Measurements from ENCODE around the gene RGS16.

The RGS16 gene

DNA sequence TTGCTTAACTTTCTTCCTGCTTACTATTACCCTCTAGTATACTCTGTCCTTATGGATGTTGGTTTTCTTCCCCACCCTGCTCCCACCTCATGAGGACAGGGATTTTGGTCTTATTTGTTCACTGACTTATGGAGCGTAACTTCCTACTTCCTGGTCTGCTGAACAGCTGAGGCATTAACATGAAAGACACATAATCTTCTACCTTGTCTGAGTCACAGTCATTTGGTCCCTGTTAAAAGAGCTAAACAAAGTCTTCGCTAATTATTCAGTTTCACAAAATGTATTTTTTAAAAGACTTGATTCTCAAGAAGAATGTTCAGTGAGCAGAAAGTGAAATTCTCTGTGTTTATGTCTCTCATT, 33.6 kb downstream of the RGS16 start:
- no peak for DNase-seq

DNA sequence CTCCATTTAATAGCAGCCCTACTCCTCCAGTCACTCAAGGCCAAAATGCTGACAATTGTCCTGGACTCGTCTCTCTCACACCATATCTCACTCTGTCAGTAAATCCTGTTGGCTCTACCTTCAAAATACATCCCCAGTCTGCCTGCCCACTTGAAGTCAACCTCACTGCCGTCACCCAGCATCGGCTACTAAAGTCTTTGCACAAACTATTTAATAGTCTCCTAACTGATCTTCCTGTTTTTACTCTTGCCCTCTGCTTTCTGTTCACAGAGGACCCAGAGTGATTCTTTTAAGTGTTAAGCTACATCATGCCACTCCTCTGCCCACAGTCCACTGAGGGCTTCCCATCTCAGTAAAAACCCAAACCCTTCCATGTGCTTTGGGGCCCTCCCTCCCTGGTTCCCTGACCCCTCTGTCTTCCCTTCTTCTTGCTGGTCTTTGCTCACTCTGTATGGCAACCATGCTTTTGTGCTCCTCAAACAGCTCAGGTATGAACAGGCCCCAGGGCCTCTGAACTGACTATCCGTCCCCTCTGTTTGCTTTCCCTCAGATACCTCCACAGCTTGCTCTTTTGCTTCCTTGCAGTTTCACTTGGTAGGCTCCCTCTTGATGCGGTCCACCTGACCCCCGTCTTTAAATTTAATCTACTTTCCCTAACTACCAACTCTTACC, 34.1 kb downstream of the RGS16 start:
- DNase-seq: no peak

DNA sequence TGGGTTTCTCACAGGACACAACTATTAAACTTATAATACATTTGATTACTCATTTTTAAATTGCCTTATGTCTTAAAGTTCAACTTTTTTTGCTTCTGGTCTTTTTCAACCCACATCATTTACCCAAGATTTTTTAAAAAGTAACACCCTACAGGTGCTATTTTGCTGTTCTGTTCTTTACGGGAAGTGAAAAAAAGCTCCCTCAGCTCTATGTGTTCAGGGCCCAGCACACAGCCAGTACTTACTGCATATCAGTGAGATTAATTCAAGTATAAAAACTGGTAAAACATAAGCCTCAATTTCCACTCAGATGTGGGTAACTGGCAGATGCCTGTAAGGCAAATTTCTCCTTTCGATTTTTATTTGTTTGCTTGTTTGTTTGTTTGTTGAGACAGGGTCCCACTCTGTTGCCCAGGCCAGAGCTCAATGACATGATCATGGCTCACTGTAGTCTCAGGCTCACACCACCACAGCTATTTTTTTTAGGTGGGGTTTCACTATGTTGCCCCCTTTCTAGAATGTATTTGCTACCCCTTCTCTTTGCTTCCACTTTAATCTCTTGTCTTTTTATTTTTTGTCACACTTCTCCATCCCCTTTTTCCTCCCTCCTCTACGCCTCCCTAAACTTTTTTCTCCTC, 35.4 kb downstream of the RGS16 start:
- DNase-seq: no peak

DNA sequence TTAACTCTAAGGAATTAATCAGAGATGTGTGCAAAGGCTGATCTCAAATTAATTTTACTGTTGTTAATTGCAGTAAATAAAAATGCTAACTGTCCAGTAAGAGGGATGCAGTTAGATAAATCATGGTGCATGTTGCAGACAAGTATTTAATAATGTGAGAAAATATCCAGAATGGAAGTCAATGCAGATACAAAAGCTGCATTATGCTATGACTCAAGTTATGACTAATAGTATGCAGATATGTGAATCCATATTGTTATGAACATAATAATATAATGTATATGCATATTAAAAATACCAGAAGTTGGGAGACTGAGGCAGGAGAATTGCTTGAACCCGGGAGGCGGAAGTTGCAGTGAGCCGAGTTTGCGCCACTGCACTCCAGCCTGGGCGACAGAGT, 36.6 kb downstream of the RGS16 start:
- no peak for DNase-seq

GRCh38 chr1:182565537-182565936, 38.7 kb downstream of the RGS16 start:
- no peak for DNase-seq

- DNase-seq: no peak
These were observed 39.7 kb downstream of the RGS16 start for GRCh38 chr1:182564406-182565004.

GRCh38 chr1:182563095-182563494, 41.1 kb downstream of the RGS16 start:
- DNase-seq: no peak

DNA sequence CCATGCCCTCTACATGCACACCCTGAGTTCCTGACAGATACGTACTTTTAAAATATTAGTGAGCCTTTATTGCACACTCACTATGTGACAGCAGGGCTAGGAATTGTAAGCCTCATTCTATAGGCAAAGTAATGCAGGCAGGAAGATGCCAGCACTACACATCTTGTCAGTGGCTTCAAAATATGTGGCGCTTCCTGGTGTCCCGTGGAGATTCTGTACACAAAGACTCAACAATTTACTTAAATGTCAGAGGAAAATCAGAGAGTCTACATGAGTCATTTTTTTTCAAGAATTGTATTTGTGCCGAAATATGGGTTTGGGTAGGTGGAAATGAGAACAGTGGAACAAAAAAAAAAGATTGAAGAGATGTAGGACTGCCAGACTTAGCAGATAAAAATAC, 42.7 kb downstream of the RGS16 start:
- DNase-seq: no peak

- DNase-seq: no peak
These were observed 43.7 kb downstream of the RGS16 start for GRCh38 chr1:182560392-182560984.

DNA sequence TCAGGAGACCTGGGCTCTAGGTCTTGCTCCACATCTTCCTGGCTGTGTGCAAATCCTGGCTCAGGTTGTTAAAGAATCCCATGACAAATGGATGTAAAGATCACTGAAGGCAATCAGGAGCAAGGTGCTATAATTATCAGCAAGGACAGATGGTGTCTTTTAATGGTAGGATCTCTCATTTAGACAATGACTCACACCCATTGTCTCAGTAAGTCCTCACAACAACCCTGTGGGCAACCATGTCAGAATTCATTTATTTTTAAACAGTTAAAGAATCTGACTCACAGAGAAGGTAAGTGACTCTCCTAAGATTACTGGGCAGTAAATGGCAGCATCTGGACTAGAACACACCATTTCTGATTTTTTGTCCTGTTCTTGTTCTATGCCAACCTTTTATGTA, 47.9 kb downstream of the RGS16 start:
- no peak for DNase-seq

DNA sequence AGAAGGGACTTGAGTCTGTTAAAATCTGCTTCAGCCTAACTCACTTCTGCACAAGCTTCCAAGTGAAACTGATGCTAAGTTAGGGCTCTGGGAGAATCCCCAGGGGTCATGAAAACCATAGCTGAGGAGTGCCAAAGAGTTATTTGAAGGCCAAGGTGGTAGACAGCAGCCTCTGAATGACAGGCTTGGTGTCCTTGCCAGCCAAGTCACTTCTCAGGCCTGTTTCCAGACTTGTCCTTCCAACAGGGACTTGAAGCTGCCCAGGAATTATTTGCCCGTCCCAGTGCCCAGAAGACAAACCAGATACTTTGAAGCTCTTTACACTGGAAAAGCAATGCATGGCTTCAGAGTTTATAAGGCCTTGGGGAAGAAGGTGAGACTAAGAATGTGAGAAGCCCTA, 48.7 kb downstream of the RGS16 start:
- DNase-seq: no peak

DNA sequence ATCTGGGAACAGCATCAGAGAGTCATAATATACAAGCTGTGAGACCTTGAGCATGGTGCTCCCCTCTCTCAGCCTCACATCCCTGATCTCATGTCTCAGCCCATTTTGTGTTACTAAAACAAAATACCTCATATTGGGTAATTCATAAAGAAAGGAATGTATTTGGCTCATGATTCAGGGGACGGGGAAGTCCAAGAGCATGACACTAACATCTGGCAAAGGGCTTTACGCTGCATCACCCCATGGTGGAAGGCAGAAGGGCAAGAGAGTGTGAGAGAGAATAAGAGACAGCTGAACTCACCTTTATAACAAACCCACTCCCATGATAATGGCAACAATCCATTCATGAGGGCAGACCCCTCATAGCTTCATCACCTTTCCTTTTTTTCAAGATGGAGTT, 51.7 kb downstream of the RGS16 start:
- DNase-seq: no peak

GRCh38 chr1:182549811-182550210, 54.4 kb downstream of the RGS16 start:
- DNase-seq: no peak

- no peak for DNase-seq
These were observed 54.8 kb downstream of the RGS16 start for GRCh38 chr1:182549346-182549745.
